Prostate gland (tissue), 2 donors: Measurements from ENCODE around the gene SCAMP3.

Experiments used
- CTCF ChIP-seq, 4 experiments: fragments of 200-600 bp in 2 of 4; fragments of 450-650 bp in 2 of 4; sonication (generic) in 2 of 4; IDR thresholded peaks; 1 replicate in 3 of 4; 2 replicates in 1 of 4; pipeline ENCODE4 v1.5.1; 2016 to 2019; ENCODE audit warnings: antibody characterized with exemption in 4 of 4, mild to moderate bottlenecking in 2 of 4, moderate library complexity in 2 of 4
- POLR2A ChIP-seq: fragments of 450-650 bp; IDR thresholded peaks from one replicate; pipeline ENCODE4 v1.6.1; 2016; ENCODE audit warnings: antibody characterized with exemption, mild to moderate bottlenecking
- POLR2AphosphoS5 ChIP-seq: sonication (generic); formaldehyde crosslinking; IDR thresholded peaks from one replicate; pipeline ENCODE4 v1.6.1; 2017; ENCODE audit warnings: antibody characterized with exemption

DNA sequence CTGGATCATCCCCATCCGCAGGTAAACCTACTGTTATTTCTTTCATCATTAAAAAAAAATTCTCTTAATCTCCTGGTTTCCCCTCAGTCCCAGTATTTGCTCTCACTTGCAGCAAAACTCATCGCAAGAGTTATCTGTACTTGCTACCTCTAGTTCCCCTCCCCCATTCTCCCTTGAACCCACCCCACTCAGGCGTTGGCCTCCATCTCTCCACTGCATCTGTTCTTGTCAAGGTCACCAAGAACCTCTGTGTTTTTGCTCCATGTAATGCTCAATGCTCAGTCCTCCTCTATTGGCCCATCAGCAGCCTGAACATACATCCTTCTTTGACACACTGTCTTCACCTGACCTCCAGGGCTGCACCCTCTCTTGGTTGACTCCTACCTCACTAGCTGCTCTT is 34.5 kb upstream of the SCAMP3 start:
- TF ChIP-seq CTCF (IDR thresholded peaks at IDR 0.05) = no peak
- TF ChIP-seq POLR2A = no peak
- TF ChIP-seq POLR2AphosphoS5 = no peak
